ENCODE data around the gene PARD3.
"Not testable (repeated sequence)": the region's sequence is repeated elsewhere in the genome, so short reads cannot be mapped to it uniquely, and the experiment has no call there.

The PARD3 gene

GRCh38 chr10:34715511-34716187 lies 99.4 kb downstream of the PARD3 start:
- DNase-seq (ENCODE audit: low read depth) = no peak

GRCh38 chr10:34713875-34714274 lies 101.2 kb downstream of the PARD3 start:
- DNase-seq (ENCODE audit: low read depth) = no peak

GRCh38 chr10:34711500-34711899 lies 103.6 kb downstream of the PARD3 start:
- no peak for DNase-seq (ENCODE audit: low read depth)

- no peak for DNase-seq (ENCODE audit: low read depth)
These were observed 104.7 kb downstream of the PARD3 start for GRCh38 chr10:34710391-34710751.

GRCh38 chr10:34709637-34710390 lies 105.3 kb downstream of the PARD3 start:
- no peak for DNase-seq (ENCODE audit: low read depth)

GRCh38 chr10:34707656-34708055 lies 107.4 kb downstream of the PARD3 start:
- no peak for DNase-seq (ENCODE audit: low read depth)

GRCh38 chr10:34706992-34707391 lies 108.1 kb downstream of the PARD3 start:
- not testable (repeated sequence) for DNase-seq (ENCODE audit: low read depth)

GRCh38 chr10:34706147-34706546 lies 108.9 kb downstream of the PARD3 start:
- DNase-seq (ENCODE audit: low read depth) = no peak

GRCh38 chr10:34705563-34705962 lies 109.5 kb downstream of the PARD3 start:
- DNase-seq (ENCODE audit: low read depth) = no peak

GRCh38 chr10:34704526-34705184 lies 110.4 kb downstream of the PARD3 start:
- DNase-seq (ENCODE audit: low read depth) = no peak

- no peak for DNase-seq (ENCODE audit: low read depth)
These were observed 112.1 kb downstream of the PARD3 start for GRCh38 chr10:34702982-34703381.

- no peak for DNase-seq (ENCODE audit: low read depth)
These were observed 112.8 kb downstream of the PARD3 start for GRCh38 chr10:34702093-34702937.

GRCh38 chr10:34701194-34701593 lies 113.9 kb downstream of the PARD3 start:
- DNase-seq (ENCODE audit: low read depth) = no peak

- DNase-seq (ENCODE audit: low read depth) = not testable (repeated sequence)
These were observed 114.3 kb downstream of the PARD3 start for GRCh38 chr10:34700752-34701151.

GRCh38 chr10:34699904-34700517 lies 115.1 kb downstream of the PARD3 start:
- DNase-seq (ENCODE audit: low read depth) = no peak

- DNase-seq (ENCODE audit: low read depth) = no peak
These were observed 116.1 kb downstream of the PARD3 start for GRCh38 chr10:34698979-34699378.

- no peak for DNase-seq (ENCODE audit: low read depth)
These were observed 116.8 kb downstream of the PARD3 start for GRCh38 chr10:34698248-34698831.

- no peak for DNase-seq (ENCODE audit: low read depth)
These were observed 117.5 kb downstream of the PARD3 start for GRCh38 chr10:34697351-34698247.

GRCh38 chr10:34696423-34696822 lies 118.7 kb downstream of the PARD3 start:
- DNase-seq (ENCODE audit: low read depth) = no peak

GRCh38 chr10:34690383-34691049 lies 124.6 kb downstream of the PARD3 start:
- DNase-seq (ENCODE audit: low read depth) = no peak

Measured in activated T-helper 1 cell treated with Interleukin-2 at 50 U/mL for 16 hours (primary cell).